Neural progenitor cell (in vitro differentiated cells): ENCODE data around the gene PLCL1. TPM values are rescaled to one million over a fixed set of nuclear protein-coding genes. Genes with fewer than 3 reads are reported as not detected.

ENCODE experiments used
- DNase-seq: peaks from one replicate; pipeline ENCODE4 v3.0.0-alpha.2; 2016; ENCODE audit warnings: low spot score
- H2AFZ ChIP-seq: fragments of 200-600 bp; sonication (generic); replicated peaks from 2 replicates; pipeline ENCODE4 v1.6.1; 2016; ENCODE audit warnings: antibody characterized with exemption
- H3F3A ChIP-seq: fragments of 200-600 bp; sonication (generic); 2 replicates; pipeline ENCODE4 v1.6.1; 2016; ENCODE audit warnings: antibody characterized with exemption, low read depth
- H3K27ac ChIP-seq: fragments of 200-600 bp; sonication (generic); 2 replicates; pipeline ENCODE4 v1.5.1; 2016; ENCODE audit warnings: mild to moderate bottlenecking
- H3K27me3 ChIP-seq: fragments of 200-600 bp; sonication (generic); 2 replicates; pipeline ENCODE4 v1.6.1; 2016; ENCODE audit warnings: mild to moderate bottlenecking, moderate library complexity
- H3K36me3 ChIP-seq: fragments of 200-600 bp; sonication (generic); 2 replicates; pipeline ENCODE4 v1.5.1; 2016
- H3K4me1 ChIP-seq: fragments of 200-600 bp; sonication (generic); 2 replicates; pipeline ENCODE4 v1.6.1; 2016; ENCODE audit warnings: mixed run types
- H3K4me2 ChIP-seq: fragments of 200-600 bp; sonication (generic); 2 replicates; pipeline ENCODE4 v1.6.1; 2016
- H3K4me3 ChIP-seq: fragments of 200-600 bp; sonication (generic); 2 replicates; pipeline ENCODE4 v1.5.1; 2016
- H3K79me2 ChIP-seq: fragments of 200-600 bp; sonication (generic); 2 replicates; pipeline ENCODE4 v1.6.1; 2016; ENCODE audit warnings: low read depth
- H3K9ac ChIP-seq: fragments of 200-600 bp; sonication (generic); 2 replicates; pipeline ENCODE4 v1.6.1; 2016
- H3K9me3 ChIP-seq: fragments of 200-600 bp; sonication (generic); 2 replicates; pipeline ENCODE4 v1.5.1; 2016; ENCODE audit warnings: low read depth
- H4K20me1 ChIP-seq: fragments of 200-600 bp; sonication (generic); 2 replicates; pipeline ENCODE4 v1.6.1; 2016; ENCODE audit warnings: low read depth
- H3K27ac Mint-ChIP-seq: 3 replicates; pipeline ENCODE4 v1.8.0; 2021; ENCODE audit warnings: mixed read lengths
- H3K27me3 Mint-ChIP-seq: 2 replicates; pipeline ENCODE4 v1.8.0; 2022; ENCODE audit warnings: low read depth, mild to moderate bottlenecking, inconsistent platforms, moderate library complexity, mixed read lengths; ENCODE audit not compliant: insufficient read depth
- H3K36me3 Mint-ChIP-seq: 3 replicates; pipeline ENCODE4 v1.8.0; 2021; ENCODE audit warnings: mixed read lengths
- H3K4me1 Mint-ChIP-seq: 3 replicates; pipeline ENCODE4 v1.8.0; 2021; ENCODE audit warnings: mixed read lengths
- H3K4me3 Mint-ChIP-seq: 3 replicates; pipeline ENCODE4 v1.8.0; 2021; ENCODE audit warnings: mild to moderate bottlenecking, moderate library complexity, mixed read lengths
- H3K9me3 Mint-ChIP-seq: 3 replicates; pipeline ENCODE4 v1.8.0; 2020; ENCODE audit warnings: mixed read lengths
- CTCF ChIP-seq: fragments of 200-600 bp; sonication (generic); IDR thresholded peaks from 2 replicates; pipeline ENCODE4 v1.5.1; 2017; ENCODE audit warnings: antibody characterized with exemption, mild to moderate bottlenecking
- EZH2 ChIP-seq: fragments of 200-600 bp; sonication (generic); IDR thresholded peaks from 2 replicates; pipeline ENCODE4 v1.6.1; 2017; ENCODE audit warnings: antibody characterized with exemption, mild to moderate bottlenecking, moderate library complexity
- EZH2phosphoT487 ChIP-seq: fragments of 200-600 bp; sonication (generic); IDR thresholded peaks from 2 replicates; pipeline ENCODE4 v1.6.1; 2017; ENCODE audit warnings: antibody characterized with exemption
- total RNA-seq: library from RNA; depleted of rRNA; stranded (reverse); fragments of >200 nt; gene quantifications from 2 replicates; pipeline ENCODE4 v1.2.3, GENCODE V29; 2015; ENCODE audit warnings: low replicate concordance

Gene PLCL1
- total RNA-seq, 1 donor from 2014 or later: 0.41 TPM

GRCh38 chr2:198077477-198077876 lies 273.1 kb downstream of the PLCL1 start:
- no peak for TF ChIP-seq CTCF
- no peak for TF ChIP-seq EZH2phosphoT487
- no peak for TF ChIP-seq EZH2
- no peak overlapping the region for H2AFZ ChIP-seq
- H3F3A ChIP-seq: no peaks in the 10 kb centered on the region
- no peak overlapping the region for H3K4me2 ChIP-seq
- H3K36me3 ChIP-seq: no peaks in the 10 kb centered on the region
- H3K79me2 ChIP-seq: no peaks in the 10 kb centered on the region
- no peak overlapping the region for H3K9ac ChIP-seq
- Mint-ChIP-seq H3K4me1 (peaks cover 5% of the 10 kb centered on the region), H3K27me3 (no peaks in the 10 kb centered on the region), H3K9me3 (no peaks in the 10 kb centered on the region), H3K36me3 (no peaks in the 10 kb centered on the region), H3K4me3 (no peak overlapping the region), H3K27ac (no peak overlapping the region)
- H4K20me1 ChIP-seq: no peaks in the 10 kb centered on the region
- no peaks in the 10 kb centered on the region for H3K4me1 ChIP-seq
- DNase-seq: no peak
- H3K27ac ChIP-seq: no peak overlapping the region
- no peaks in the 10 kb centered on the region for H3K27me3 ChIP-seq
- H3K4me3 ChIP-seq: no peak overlapping the region
- no peaks in the 10 kb centered on the region for H3K9me3 ChIP-seq

GRCh38 chr2:198080879-198081765 lies 276.7 kb downstream of the PLCL1 start:
- Histone ChIP-seq H3K27me3 (no peaks in the 10 kb centered on the region), H3K9ac (no peak overlapping the region), H3K79me2 (no peaks in the 10 kb centered on the region), H2AFZ (no peak overlapping the region), H3K27ac (no peak overlapping the region), H3K4me2 (no peak overlapping the region), H3K36me3 (no peaks in the 10 kb centered on the region), H3K4me3 (no peak overlapping the region), H3F3A (no peaks in the 10 kb centered on the region), H4K20me1 (no peaks in the 10 kb centered on the region), H3K9me3 (no peaks in the 10 kb centered on the region), H3K4me1 (no peaks in the 10 kb centered on the region)
- H3K27ac Mint-ChIP-seq: no peak overlapping the region
- TF ChIP-seq EZH2 (no peak), CTCF (no peak), EZH2phosphoT487 (no peak)
- no peaks in the 10 kb centered on the region for H3K4me1 Mint-ChIP-seq
- peaks cover 4% of the 10 kb centered on the region for H3K27me3 Mint-ChIP-seq
- no peak overlapping the region for H3K4me3 Mint-ChIP-seq
- H3K36me3 Mint-ChIP-seq: no peaks in the 10 kb centered on the region
- no peak for DNase-seq
- no peaks in the 10 kb centered on the region for H3K9me3 Mint-ChIP-seq

- no peak overlapping the region for H3K4me2 ChIP-seq
- H3K27me3 ChIP-seq: no peaks in the 10 kb centered on the region
- no peaks in the 10 kb centered on the region for H3K4me1 Mint-ChIP-seq
- H3K9me3 ChIP-seq: no peaks in the 10 kb centered on the region
- no peaks in the 10 kb centered on the region for H3K79me2 ChIP-seq
- H3F3A ChIP-seq: no peaks in the 10 kb centered on the region
- no peaks in the 10 kb centered on the region for H3K36me3 ChIP-seq
- TF ChIP-seq CTCF: no peak
- no peak for TF ChIP-seq EZH2
- no peak for TF ChIP-seq EZH2phosphoT487
- H2AFZ ChIP-seq: no peak overlapping the region
- H3K27ac ChIP-seq: no peak overlapping the region
- H3K9ac ChIP-seq: no peak overlapping the region
- H3K36me3 Mint-ChIP-seq: no peaks in the 10 kb centered on the region
- DNase-seq: no peak
- H3K4me1 ChIP-seq: no peaks in the 10 kb centered on the region
- no peak overlapping the region for H3K4me3 ChIP-seq
- no peak overlapping the region for H3K27ac Mint-ChIP-seq
- no peaks in the 10 kb centered on the region for H4K20me1 ChIP-seq
- peaks cover 4% of the 10 kb centered on the region for H3K27me3 Mint-ChIP-seq
- H3K9me3 Mint-ChIP-seq: no peaks in the 10 kb centered on the region
- no peak overlapping the region for H3K4me3 Mint-ChIP-seq
These were observed 279.8 kb downstream of the PLCL1 start for GRCh38 chr2:198084156-198084555.
